ENCODE results near the gene RPP38. TPM values are rescaled to one million over a fixed set of nuclear protein-coding genes. Genes with fewer than 3 reads are reported as not detected.
A peak's percentile ranks its signal among the peaks of the same experiment; 100 is the strongest.

The RPP38 gene
- total and polyA plus RNA-seq, 2 of the 4 experiments (the other 2 are of a cell fraction), result 12.4 to 19.0 TPM

DNA sequence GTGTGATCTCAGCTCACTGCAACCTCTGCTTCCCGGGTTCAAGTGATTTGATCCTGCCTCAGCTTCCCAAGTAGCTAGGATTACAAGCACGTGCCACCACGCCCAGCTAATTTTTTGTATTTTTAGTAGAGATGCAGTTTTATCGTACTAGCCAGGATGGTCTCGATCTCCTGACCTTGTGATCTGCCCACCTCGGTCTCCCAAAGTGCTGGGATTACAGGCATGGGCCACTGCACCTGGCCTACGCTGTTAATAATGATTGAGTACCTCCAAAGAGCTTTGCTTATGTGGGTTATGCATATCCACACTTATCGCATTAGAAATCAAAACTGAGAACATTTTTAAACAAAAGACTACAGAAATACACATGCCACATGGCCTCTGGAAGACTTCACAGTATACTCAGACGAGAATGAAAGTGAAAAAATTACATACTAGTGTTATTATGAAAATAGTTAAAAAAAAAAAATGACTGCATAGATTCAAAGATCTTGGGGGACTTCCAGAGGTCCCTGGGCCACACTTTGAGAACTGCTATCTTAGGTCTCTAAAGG, 25.4 kb downstream of the RPP38 start:
- no peak overlapping the region for H4K5ac ChIP-seq (ENCODE audit: low read depth, low read length)
- H3K4ac ChIP-seq (ENCODE audit: low read depth, low read length), result 0 out of 2 replicates have a peak overlapping the region, but pooled peaks have one; percentile 18
- peaks cover 4% of the 10 kb centered on the region; the same call in 1 of the 2 replicates for H3K9me1 ChIP-seq (ENCODE audit: insufficient read depth, low read length)
- DNase-seq (no peak), ATAC-seq (ENCODE audit: low read depth) (no peak)
- H3K9me3 ChIP-seq (ENCODE audit: control insufficient read depth, insufficient read depth, low read length), result no peaks in the 10 kb centered on the region
- no peak overlapping the region for H4K8ac ChIP-seq (ENCODE audit: low read depth in 2 of 2, low read length in 2 of 2)
- H3K4me3 ChIP-seq (ENCODE audit: insufficient read depth, low read depth, low read length), result no peak overlapping the region
- WGBS, 2 experiments (ENCODE audit: extremely low coverage in 2 of 2, insufficient read length in 1 of 2), result 90% methylated on average over 2 of the region's 9 CpGs; no CpG with 5 or more reads in 1 of the 2 experiments
- H3K9ac ChIP-seq (ENCODE audit: low read depth, low read length), result no peak overlapping the region
- H4K91ac ChIP-seq (ENCODE audit: insufficient read depth, low read depth, low read length), result no peak overlapping the region
- no peak overlapping the region for H3K18ac ChIP-seq (ENCODE audit: low read depth, low read length)
- BruUV-seq (replicated peaks), result no TSS peak
- POLR2A ChIA-PET (ENCODE audit: unreplicated experiment), result no interaction called here
- H3K56ac ChIP-seq (ENCODE audit: extremely low read depth, insufficient read depth, low read length), result no peak overlapping the region
- no peak overlapping the region for H3K27ac ChIP-seq (ENCODE audit: insufficient read depth, low read length)
- no peak overlapping the region for H3K23ac ChIP-seq (ENCODE audit: low read depth, low read length)
- no peak overlapping the region for H2AK9ac ChIP-seq (replicated peaks; ENCODE audit: low read depth, low read length, poor library complexity)
- intact Hi-C loops (cut with micrococcal nuclease), result no loop called here
- dilution Hi-C loops (cut with HindIII; ENCODE audit: low sequenced_read_pairs, unreplicated experiment), result no loop called here
- H3K4me1 ChIP-seq (ENCODE audit: control insufficient read depth, insufficient read depth, low read length), result peaks cover 7% of the 10 kb centered on the region
- H2BK120ac ChIP-seq (ENCODE audit: low read depth, low read length), result no peak overlapping the region
- peaks cover 2 to 12% of the 10 kb centered on the region in 2 experiments; a peak in 3 of 4 replicates for H3K79me1 ChIP-seq (ENCODE audit: low read depth in 1 of 2, low read length in 2 of 2)
- H2BK5ac ChIP-seq (ENCODE audit: low read depth, low read length, poor library complexity, severe bottlenecking), result no peak overlapping the region
- no peak overlapping the region for H2AK5ac ChIP-seq (ENCODE audit: low read depth, low read length)
- H3K36me3 ChIP-seq (ENCODE audit: control insufficient read depth, insufficient read depth, low read length), result peaks cover 16% of the 10 kb centered on the region
- H3K4me2 ChIP-seq (ENCODE audit: low read depth, low read length), result no peak overlapping the region
- no peaks in the 10 kb centered on the region for H4K20me1 ChIP-seq (ENCODE audit: insufficient read depth, low read length)
- no peak overlapping the region; the same call in 1 of the 2 replicates for H2BK20ac ChIP-seq (ENCODE audit: low read depth, low read length)
- H2BK15ac ChIP-seq (ENCODE audit: low read depth, low read length), result no peak overlapping the region
- in situ Hi-C loops (cut with MboI; ENCODE audit: low sequenced_read_pairs), result no loop called here
- no peak overlapping the region for H2AFZ ChIP-seq (replicated peaks; ENCODE audit: low read length, poor library complexity)
- H3K14ac ChIP-seq (replicated peaks; ENCODE audit: low read depth, low read length), result no peak overlapping the region
- no peaks in the 10 kb centered on the region for H3K27me3 ChIP-seq (ENCODE audit: control insufficient read depth, insufficient read depth, low read length)
- TF ChIP-seq MXI1 (IDR thresholded peaks at IDR 0.05; ENCODE audit: borderline replicate concordance, low read depth, low read length) (no peak), RFX5 (IDR thresholded peaks at IDR 0.05; ENCODE audit: low read depth, low read length) (no peak), RAD21 (IDR thresholded peaks at IDR 0.05; ENCODE audit: low read length) (no peak), MAZ (IDR thresholded peaks at IDR 0.05; ENCODE audit: borderline replicate concordance, low read depth, low read length) (no peak), RCOR1 (IDR thresholded peaks at IDR 0.05; ENCODE audit: insufficient replicate concordance, low read length) (no peak), USF2 (IDR thresholded peaks at IDR 0.05; ENCODE audit: low read depth, low read length) (no peak), CEBPB (IDR thresholded peaks at IDR 0.05; ENCODE audit: low read depth, low read length) (no peak), NFE2L2 (IDR thresholded peaks at IDR 0.05; ENCODE audit: low read depth, low read length) (no peak), POLR2A (IDR thresholded peaks at IDR 0.05; ENCODE audit: low read depth, low read length) (no peak), SMC3 (IDR thresholded peaks at IDR 0.05; ENCODE audit: low read depth, low read length) (no peak)
- TF ChIP-seq, protein P1, sequence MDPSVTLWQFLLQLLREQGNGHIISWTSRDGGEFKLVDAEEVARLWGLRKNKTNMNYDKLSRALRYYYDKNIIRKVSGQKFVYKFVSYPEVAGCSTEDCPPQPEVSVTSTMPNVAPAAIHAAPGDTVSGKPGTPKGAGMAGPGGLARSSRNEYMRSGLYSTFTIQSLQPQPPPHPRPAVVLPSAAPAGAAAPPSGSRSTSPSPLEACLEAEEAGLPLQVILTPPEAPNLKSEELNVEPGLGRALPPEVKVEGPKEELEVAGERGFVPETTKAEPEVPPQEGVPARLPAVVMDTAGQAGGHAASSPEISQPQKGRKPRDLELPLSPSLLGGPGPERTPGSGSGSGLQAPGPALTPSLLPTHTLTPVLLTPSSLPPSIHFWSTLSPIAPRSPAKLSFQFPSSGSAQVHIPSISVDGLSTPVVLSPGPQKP (IDR thresholded peaks at IDR 0.05; ENCODE audit: borderline replicate concordance, low read depth, low read length), result no peak
- CTCF ChIA-PET, result no interaction called here
